Choroid plexus epithelial cell (primary cell): ENCODE measurements around the gene GLDN.

ENCODE experiments used
- DNase-seq: peaks from one replicate; pipeline ENCODE4 v3.0.0-alpha.2; 2010; ENCODE audit warnings: low read depth
- H3K4me3 ChIP-seq: 2 replicates; pipeline ENCODE4 v1.5.1; 2011; ENCODE audit warnings: low read depth, mild to moderate bottlenecking, control low read depth, low read length, moderate library complexity
- CTCF ChIP-seq: conservative IDR thresholded peaks from 2 replicates; pipeline ENCODE4 v1.5.1; 2011; ENCODE audit warnings: low read depth, mild to moderate bottlenecking, control low read depth, inconsistent platforms, low read length, moderate library complexity

GLDN gene

GRCh38 chr15:51332206-51333147 lies 9.0 kb upstream of the GLDN start:
- no peak overlapping the region for H3K4me3 ChIP-seq
- DNase-seq: peak; percentile 52
- TF ChIP-seq CTCF: no peak

- TF ChIP-seq CTCF: no peak
- H3K4me3 ChIP-seq: no peak overlapping the region
- no peak for DNase-seq
Measured at GRCh38 chr15:51333571-51333970, 7.9 kb upstream of the GLDN start.

- no peak for TF ChIP-seq CTCF
- H3K4me3 ChIP-seq: no peak overlapping the region
- no peak for DNase-seq
Measured at GRCh38 chr15:51334011-51334451, 7.4 kb upstream of the GLDN start.

GRCh38 chr15:51335087-51335486 lies 6.4 kb upstream of the GLDN start:
- TF ChIP-seq CTCF: no peak
- no peak overlapping the region for H3K4me3 ChIP-seq
- DNase-seq: no peak

- H3K4me3 ChIP-seq: no peak overlapping the region
- no peak for DNase-seq
Measured at GRCh38 chr15:51335538-51336410, 5.7 kb upstream of the GLDN start.

GRCh38 chr15:51338496-51338895 lies 3.0 kb upstream of the GLDN start, which contains the start of gene CYP19A1:
CYP19A1 (minus strand) TSS chr15:51338596; CDS start chr15:51242912, 95,684 bp downstream.
- no peak for DNase-seq
- no peak for TF ChIP-seq CTCF
- no peak within 1 kb of the TSS for H3K4me3 ChIP-seq

More at GRCh38 chr15:51335538-51336410, 5.7 kb upstream of the GLDN start:
- TF ChIP-seq CTCF: peak; percentile 3
